ENCODE results near the gene LRRC10. TPM values are rescaled to one million over a fixed set of nuclear protein-coding genes. Genes with fewer than 3 reads are reported as not detected.

The LRRC10 gene
- polyA plus RNA-seq (2012; ENCODE audit: insufficient read depth, insufficient read length): not detected

DNA sequence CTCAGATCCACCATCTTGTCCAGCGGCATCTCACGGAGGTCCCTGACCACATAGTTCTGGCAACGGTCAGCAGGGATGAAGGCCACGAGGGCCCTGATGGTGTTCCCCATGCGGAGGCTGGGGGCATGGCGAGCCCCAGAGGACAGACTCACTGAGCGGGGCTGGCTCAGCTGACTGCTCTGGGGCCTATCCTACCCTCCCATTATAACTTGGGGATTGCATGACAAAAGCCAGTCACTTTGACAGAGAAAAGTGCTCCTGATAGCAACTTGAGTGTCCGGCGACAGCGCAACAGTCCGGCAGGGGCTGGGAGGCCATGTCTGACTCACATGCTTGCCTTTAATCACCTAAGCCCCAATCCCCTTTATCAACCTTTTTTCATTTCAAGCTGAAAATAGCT, at the start of gene LRRC10:
LRRC10 (minus strand) TSS at position 179 of the 400 bp plus-strand sequence; CDS start at position 110, 69 bp downstream.
- H3K4me3 ChIP-seq (ENCODE audit: low read length): no peak within 1 kb of the TSS
- DNase-seq (ENCODE audit: low read depth, low spot score): no peak

DNA sequence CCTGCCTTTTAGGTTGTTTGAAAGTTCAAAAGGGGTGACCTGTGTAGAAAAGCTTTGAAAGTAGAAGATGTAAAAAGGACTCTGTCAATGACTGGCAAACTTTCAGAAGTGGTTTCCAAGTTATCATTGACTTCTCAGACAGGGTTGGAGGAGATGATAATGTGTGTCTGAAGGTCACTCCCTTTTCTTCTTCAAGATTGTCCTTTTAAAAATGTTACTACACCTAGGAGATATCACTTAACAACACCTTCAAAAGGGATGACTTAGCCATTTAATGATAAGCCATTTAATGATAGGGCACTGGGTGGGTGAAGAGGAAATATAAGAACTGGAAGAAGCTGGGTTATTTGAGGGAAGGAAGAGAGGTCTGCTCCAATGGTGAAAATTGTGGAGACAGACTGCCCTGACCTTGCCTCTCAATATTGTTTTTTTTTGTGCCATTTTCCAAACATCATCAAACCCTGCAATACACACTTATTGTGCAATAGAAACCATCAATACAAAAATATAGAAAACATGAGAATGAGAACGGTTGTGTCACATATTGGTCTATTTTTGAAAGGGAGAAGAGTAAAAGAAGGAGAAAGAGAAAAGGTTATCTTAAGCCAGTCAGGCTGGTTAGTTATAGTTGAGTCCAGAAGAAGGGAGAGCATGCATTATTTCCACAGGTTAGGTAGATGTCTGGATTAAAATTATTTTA, 49.6 kb upstream of the LRRC10 start:
- DNase-seq (ENCODE audit: low read depth, low spot score): no peak
- no peak overlapping the region for H3K4me3 ChIP-seq (ENCODE audit: low read length)

- H3K4me3 ChIP-seq (ENCODE audit: low read length): no peak overlapping the region
- no peak for DNase-seq (ENCODE audit: low read depth, low spot score)
Observed at GRCh38 chr12:69658203-69658602, 47.5 kb upstream of the LRRC10 start.

DNA sequence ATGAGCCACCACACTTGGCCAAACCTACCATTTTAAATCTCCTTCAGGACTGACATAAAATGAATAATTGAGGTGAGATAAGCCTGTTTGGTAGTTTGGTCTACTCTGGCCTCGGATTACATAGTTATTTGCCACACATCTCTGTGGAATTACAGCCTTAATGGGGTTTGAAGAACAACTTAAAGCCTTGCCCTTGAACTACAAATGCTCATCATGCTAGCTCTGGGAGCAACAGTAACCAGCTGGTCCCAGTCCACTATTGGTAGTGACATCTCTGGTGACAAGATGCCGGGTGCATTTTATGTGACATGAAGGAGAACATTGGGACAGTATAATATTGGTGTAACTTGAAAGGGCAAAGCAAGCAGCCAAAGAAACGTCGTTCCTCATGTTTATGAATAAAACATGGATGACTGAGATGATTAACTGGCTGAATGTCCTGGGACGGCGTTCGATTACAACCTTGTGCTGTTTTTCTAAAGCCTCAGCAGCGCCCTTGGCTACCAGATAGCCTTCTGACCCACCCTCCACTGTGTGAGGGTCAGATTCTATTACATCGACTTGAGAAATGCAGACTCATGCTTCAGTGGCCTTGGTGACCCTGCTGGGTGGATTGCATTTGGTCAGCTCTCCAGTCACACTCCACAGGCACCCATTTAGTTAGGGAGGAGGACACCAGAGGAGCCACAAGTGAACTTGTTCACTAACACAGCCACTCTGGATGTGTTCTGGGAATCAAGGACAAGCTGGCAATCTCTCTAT, 46.9 kb upstream of the LRRC10 start:
- no peak overlapping the region for H3K4me3 ChIP-seq (ENCODE audit: low read length)
- DNase-seq (ENCODE audit: low read depth, low spot score): no peak

- DNase-seq (ENCODE audit: low read depth, low spot score): no peak
- no peak overlapping the region for H3K4me3 ChIP-seq (ENCODE audit: low read length)
Observed at GRCh38 chr12:69655616-69656340, 45.1 kb upstream of the LRRC10 start.

- no peak for DNase-seq (ENCODE audit: low read depth, low spot score)
- no peak overlapping the region for H3K4me3 ChIP-seq (ENCODE audit: low read length)
Observed at GRCh38 chr12:69653703-69654102, 43.0 kb upstream of the LRRC10 start.

- DNase-seq (ENCODE audit: low read depth, low spot score): no peak
- H3K4me3 ChIP-seq (ENCODE audit: low read length): no peak overlapping the region
Observed at GRCh38 chr12:69651922-69652321, 41.2 kb upstream of the LRRC10 start.

- no peak overlapping the region for H3K4me3 ChIP-seq (ENCODE audit: low read length)
- no peak for DNase-seq (ENCODE audit: low read depth, low spot score)
Observed at GRCh38 chr12:69649529-69649928, 38.8 kb upstream of the LRRC10 start.

- no peak overlapping the region for H3K4me3 ChIP-seq (ENCODE audit: low read length)
- no peak for DNase-seq (ENCODE audit: low read depth, low spot score)
Observed at GRCh38 chr12:69648476-69648875, 37.8 kb upstream of the LRRC10 start.

- DNase-seq (ENCODE audit: low read depth, low spot score): no peak
- H3K4me3 ChIP-seq (ENCODE audit: low read length): no peak overlapping the region
Observed at GRCh38 chr12:69647178-69647577, 36.5 kb upstream of the LRRC10 start.

GRCh38 chr12:69645031-69645430, 34.3 kb upstream of the LRRC10 start:
- no peak for DNase-seq (ENCODE audit: low read depth, low spot score)
- H3K4me3 ChIP-seq (ENCODE audit: low read length): no peak overlapping the region

DNA sequence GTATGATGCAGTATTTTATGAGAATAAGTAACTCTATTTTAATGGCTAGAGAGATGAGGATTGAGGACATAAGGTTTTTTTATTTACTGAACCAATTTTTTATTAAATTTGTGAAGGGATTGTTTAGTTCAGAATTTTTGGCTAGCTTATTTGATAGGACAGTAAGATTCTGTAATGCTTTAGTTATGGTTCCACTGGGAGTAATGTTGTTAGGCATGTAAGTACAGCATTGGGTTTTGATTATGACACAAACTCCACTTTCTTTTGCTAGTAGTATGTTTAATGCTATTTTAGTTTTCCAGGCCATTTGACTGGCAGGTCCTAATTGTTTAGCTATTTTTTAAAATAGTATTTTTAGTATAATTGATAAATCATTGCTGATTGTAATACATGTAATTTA, 33.8 kb upstream of the LRRC10 start:
- H3K4me3 ChIP-seq (ENCODE audit: low read length): no peak overlapping the region
- no peak for DNase-seq (ENCODE audit: low read depth, low spot score)

DNA sequence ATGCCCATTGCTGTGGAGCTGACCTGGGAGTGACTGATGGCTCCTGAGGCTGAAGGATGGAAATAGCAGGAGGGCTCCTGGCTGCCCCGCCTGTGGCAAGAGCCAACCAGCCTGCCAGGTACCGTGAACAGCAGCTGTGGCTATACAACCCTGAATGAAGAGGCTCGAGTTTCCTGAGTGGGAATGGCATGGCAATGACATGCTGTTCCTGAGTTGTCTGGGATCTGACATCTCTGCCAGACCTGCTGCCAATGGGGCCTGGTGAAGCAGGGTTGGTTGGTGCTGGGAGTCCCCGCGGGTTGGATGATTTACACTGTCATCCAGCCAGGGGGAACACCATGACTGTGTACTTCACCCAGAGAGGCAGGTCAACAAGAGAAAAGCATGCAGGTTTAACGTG, 31.8 kb upstream of the LRRC10 start:
- no peak overlapping the region for H3K4me3 ChIP-seq (ENCODE audit: low read length)

DNA sequence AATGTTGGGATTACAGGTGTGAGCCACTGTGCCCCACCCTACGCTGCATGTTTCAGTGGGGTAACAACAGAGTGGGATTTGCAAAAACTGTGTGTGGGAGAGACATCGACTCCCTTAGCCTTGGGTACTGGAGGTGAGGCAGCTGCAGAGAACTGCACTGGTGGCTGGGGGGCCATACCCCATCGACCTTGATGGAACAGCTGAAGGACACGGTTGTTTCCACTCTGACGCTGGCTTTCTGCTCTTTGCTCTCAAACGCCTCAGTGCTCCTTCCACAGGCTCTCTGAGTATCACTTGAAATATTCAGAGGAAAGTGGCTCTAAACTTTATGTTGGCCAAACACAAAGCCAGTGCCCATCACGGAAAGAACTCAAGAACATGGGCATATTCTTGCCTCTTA, 30.8 kb upstream of the LRRC10 start:
- H3K4me3 ChIP-seq (ENCODE audit: low read length): no peak overlapping the region
- DNase-seq (ENCODE audit: low read depth, low spot score): no peak

More for the DNA sequence above, 31.8 kb upstream of the LRRC10 start:
- no peak for DNase-seq (ENCODE audit: low read depth, low spot score)

GRCh38 chr12:69639400-69640016, 28.8 kb upstream of the LRRC10 start:
- H3K4me3 ChIP-seq (ENCODE audit: low read length): no peak overlapping the region
- peak; percentile 59 for DNase-seq (ENCODE audit: low read depth, low spot score)

DNA sequence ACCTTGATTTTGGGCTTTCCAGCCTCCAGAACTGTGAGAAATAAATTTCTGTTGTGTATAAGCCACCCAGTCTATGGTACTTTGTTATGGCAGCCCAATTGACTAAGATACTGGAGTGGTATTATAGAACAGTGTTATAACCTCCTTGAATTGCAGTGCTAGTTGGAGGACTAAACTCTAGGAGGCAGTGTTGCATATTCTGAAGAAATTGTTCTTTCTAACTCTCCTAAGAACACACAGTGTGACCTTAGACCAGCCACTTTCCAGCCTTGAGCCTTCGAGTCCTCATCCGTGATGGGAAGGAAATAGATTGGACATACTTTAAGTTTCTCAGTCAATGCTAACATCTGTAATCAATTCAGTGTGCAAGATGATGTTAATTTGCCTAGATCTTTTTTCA, 22.4 kb upstream of the LRRC10 start:
- DNase-seq (ENCODE audit: low read depth, low spot score): no peak
- no peak overlapping the region for H3K4me3 ChIP-seq (ENCODE audit: low read length)

DNA sequence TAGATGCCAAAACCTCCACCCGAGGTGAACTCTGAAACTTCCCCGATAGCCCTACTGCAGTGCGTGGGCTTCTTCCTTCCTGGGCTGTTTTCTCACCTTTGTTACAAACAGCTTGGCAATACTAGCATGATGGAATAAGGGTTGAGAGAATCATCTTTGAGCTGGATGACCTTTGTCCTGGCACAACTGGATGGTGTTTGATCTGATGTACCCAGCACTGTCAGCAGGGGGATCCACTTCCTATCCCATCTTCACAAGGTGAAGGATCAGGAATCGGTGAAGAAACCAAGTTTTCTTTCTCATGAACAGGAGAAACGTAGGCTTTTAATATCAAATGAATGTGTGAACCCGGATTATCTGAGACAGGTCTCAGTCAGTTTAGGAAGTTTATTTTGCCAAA, 19.5 kb upstream of the LRRC10 start:
- no peak overlapping the region for H3K4me3 ChIP-seq (ENCODE audit: low read length)
- no peak for DNase-seq (ENCODE audit: low read depth, low spot score)

GRCh38 chr12:69627501-69627900, 16.8 kb upstream of the LRRC10 start:
- DNase-seq (ENCODE audit: low read depth, low spot score): no peak
- H3K4me3 ChIP-seq (ENCODE audit: low read length): no peak overlapping the region

DNA sequence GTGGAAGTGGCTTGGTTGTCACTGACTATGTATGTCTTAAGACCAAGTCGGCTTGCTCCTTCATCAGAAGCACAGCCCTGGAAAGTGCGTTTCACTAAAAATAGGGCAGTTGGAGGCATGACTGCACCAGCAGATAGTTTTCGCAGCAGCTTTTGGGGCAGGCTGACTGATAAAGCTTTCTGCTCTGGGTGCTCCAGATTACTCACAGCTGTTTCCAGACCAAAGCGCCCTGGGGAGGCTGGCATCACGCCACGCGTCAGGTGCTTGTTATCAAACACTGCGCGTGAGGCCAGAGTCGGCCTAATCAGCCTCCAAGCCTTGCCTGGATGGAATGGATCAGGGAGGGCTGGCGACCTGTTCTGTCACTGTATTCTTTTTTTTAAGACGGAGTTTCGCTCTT, 13.3 kb upstream of the LRRC10 start:
- DNase-seq (ENCODE audit: low read depth, low spot score): no peak

DNA sequence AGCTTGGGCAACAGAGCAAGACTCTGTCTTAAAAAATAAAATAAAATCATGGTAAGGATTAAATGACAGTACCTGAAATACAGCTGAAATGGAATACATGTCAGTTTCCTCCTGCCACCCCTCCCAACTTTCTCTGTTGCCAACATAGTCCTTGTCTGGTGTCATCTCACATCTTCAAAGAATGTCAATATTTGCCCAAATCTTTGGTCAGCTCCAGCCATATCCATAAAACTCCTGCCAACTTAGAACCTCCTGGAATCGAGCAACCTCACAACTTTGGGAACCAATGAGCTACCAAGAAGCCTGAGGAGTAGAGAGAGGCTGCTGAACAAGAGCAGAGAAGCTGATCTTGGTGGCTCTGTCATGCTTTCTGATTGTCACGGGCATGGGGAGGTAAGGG, 10.8 kb upstream of the LRRC10 start:
- no peak for DNase-seq (ENCODE audit: low read depth, low spot score)
- no peak overlapping the region for H3K4me3 ChIP-seq (ENCODE audit: low read length)

More for the DNA sequence above, 13.3 kb upstream of the LRRC10 start:
- H3K4me3 ChIP-seq (ENCODE audit: low read length): no peak overlapping the region
